Neural cell (in vitro differentiated cells): Measurements from ENCODE around the gene NCAM1. TPM values are rescaled to one million over a fixed set of nuclear protein-coding genes. Genes with fewer than 3 reads are reported as not detected.

Experiments
- H2AFZ ChIP-seq: fragments of 200-600, 300-800 bp; sonication (generic), shearing (Covaris generic); 2 replicates; pipeline ENCODE4 v1.6.0; 2014; ENCODE audit warnings: low read depth, mild to moderate bottlenecking, antibody characterized with exemption, low read length, moderate library complexity
- H3F3A ChIP-seq: fragments of 200-600 bp; shearing (Covaris generic); 2 replicates; pipeline ENCODE4 v1.6.1; 2016; ENCODE audit warnings: mild to moderate bottlenecking, moderate library complexity, mixed read lengths, antibody characterized with exemption, low read length; ENCODE audit not compliant: insufficient read depth, poor library complexity, severe bottlenecking
- H3K27ac ChIP-seq: fragments of 200-600, 300-800 bp; sonication (generic), shearing (Covaris generic); 2 replicates; pipeline ENCODE4 v1.5.1; 2014; ENCODE audit warnings: mild to moderate bottlenecking, low read length, moderate library complexity
- H3K27me3 ChIP-seq: fragments of 300-800, 200-600 bp; sonication (generic), shearing (Covaris generic); 2 replicates; pipeline ENCODE4 v1.6.0; 2014; ENCODE audit warnings: mild to moderate bottlenecking, low read depth, low read length, moderate library complexity; ENCODE audit not compliant: insufficient read depth
- H3K36me3 ChIP-seq: fragments of 300-800, 200-600 bp; sonication (generic), shearing (Covaris generic); 2 replicates; pipeline ENCODE4 v1.5.1; 2014; ENCODE audit warnings: mild to moderate bottlenecking, antibody characterized with exemption, low read length, moderate library complexity; ENCODE audit not compliant: insufficient read depth
- H3K4me2 ChIP-seq: fragments of 300-800, 200-600 bp; sonication (generic), shearing (Covaris generic); 2 replicates; pipeline ENCODE4 v1.6.0; 2014; ENCODE audit warnings: mild to moderate bottlenecking, low read length
- H3K4me3 ChIP-seq: fragments of 300-800, 200-600 bp; sonication (generic), shearing (Covaris generic); 2 replicates; pipeline ENCODE4 v1.5.1; 2014; ENCODE audit warnings: mild to moderate bottlenecking, low read length, moderate library complexity
- H3K79me2 ChIP-seq: fragments of 200-600 bp; shearing (Covaris generic); replicated peaks from 2 replicates; pipeline ENCODE4 v1.6.0; 2014; ENCODE audit warnings: mild to moderate bottlenecking, low read length, moderate library complexity; ENCODE audit not compliant: insufficient read depth
- H3K9ac ChIP-seq: fragments of 300-800, 200-600 bp; sonication (generic), shearing (Covaris generic); 2 replicates; pipeline ENCODE4 v1.6.1; 2016; ENCODE audit warnings: mild to moderate bottlenecking, low read length, mixed read lengths
- H3K9me2 ChIP-seq: fragments of 200-600 bp; shearing (Covaris generic); 2 replicates; pipeline ENCODE4 v1.6.1; 2016; ENCODE audit warnings: mild to moderate bottlenecking, low read length, mixed read lengths; ENCODE audit not compliant: insufficient read depth
- H3K9me3 ChIP-seq: fragments of 200-600, 300-800 bp; sonication (generic), shearing (Covaris generic); 2 replicates; pipeline ENCODE4 v1.6.1; 2016; ENCODE audit warnings: mild to moderate bottlenecking, mixed run types, low read length, moderate library complexity, mixed read lengths
- H4K20me1 ChIP-seq: fragments of 200-600 bp; shearing (Covaris generic); 2 replicates; pipeline ENCODE4 v1.6.1; 2016; ENCODE audit warnings: mild to moderate bottlenecking, mixed run types; ENCODE audit not compliant: insufficient read depth
- CTCF ChIP-seq: fragments of 450-650 bp; IDR thresholded peaks from 2 replicates; pipeline ENCODE4 v1.5.1; 2014; ENCODE audit warnings: antibody characterized with exemption, mild to moderate bottlenecking, moderate library complexity; ENCODE audit not compliant: poor library complexity, severe bottlenecking
- EP300 ChIP-seq: fragments of 450-650 bp; conservative IDR thresholded peaks from 2 replicates; pipeline ENCODE4 v1.6.1; 2014; ENCODE audit warnings: antibody characterized with exemption, mild to moderate bottlenecking, moderate library complexity; ENCODE audit not compliant: poor library complexity, severe bottlenecking
- EZH2 ChIP-seq: fragments of 200-600, 300-800 bp; shearing (Covaris generic), sonication (generic); IDR thresholded peaks from 2 replicates; pipeline ENCODE4 v1.6.1; 2014; ENCODE audit warnings: antibody characterized with exemption, low read length, borderline replicate concordance, mild to moderate bottlenecking; ENCODE audit not compliant: insufficient read depth, poor library complexity, severe bottlenecking
- MXI1 ChIP-seq: fragments of 450-650 bp; conservative IDR thresholded peaks from 2 replicates; pipeline ENCODE4 v1.6.1; 2014; ENCODE audit warnings: antibody characterized with exemption, mild to moderate bottlenecking; ENCODE audit not compliant: poor library complexity, severe bottlenecking
- POLR2AphosphoS5 ChIP-seq: IDR thresholded peaks from 2 replicates; pipeline ENCODE4 v1.6.1; 2012
- RAD21 ChIP-seq: fragments of 450-650 bp; conservative IDR thresholded peaks from 2 replicates; pipeline ENCODE4 v1.6.1; 2014; ENCODE audit warnings: antibody characterized with exemption, mild to moderate bottlenecking, moderate library complexity
- REST ChIP-seq: IDR thresholded peaks from 2 replicates; pipeline ENCODE4 v1.6.1; 2012; ENCODE audit warnings: borderline replicate concordance
- SMC3 ChIP-seq: fragments of 450-650 bp; conservative IDR thresholded peaks from 2 replicates; pipeline ENCODE4 v1.6.1; 2014; ENCODE audit warnings: antibody characterized with exemption, mild to moderate bottlenecking, moderate library complexity; ENCODE audit not compliant: poor library complexity
- TAF1 ChIP-seq: IDR thresholded peaks from 2 replicates; pipeline ENCODE4 v1.6.1; 2012; ENCODE audit warnings: low read depth
- polyA plus RNA-seq: library from polyadenylated mRNA; depleted of rRNA; stranded (reverse); fragments of >200 nt; gene quantifications from 2 replicates; pipeline ENCODE4 v1.2.3, GENCODE V29; 2014

Gene NCAM1
- polyA plus RNA-seq, 1 donor from 2014 or later: 120 TPM

GRCh38 chr11:112968941-112969713 is 7.9 kb downstream of the NCAM1 start:
- no peak overlapping the region for H3K9ac ChIP-seq
- H3K4me2 ChIP-seq: no peak overlapping the region
- H4K20me1 ChIP-seq: peaks cover 19% of the 10 kb centered on the region
- H3K27me3 ChIP-seq: no peaks in the 10 kb centered on the region
- H2AFZ ChIP-seq: no peak overlapping the region
- no peaks in the 10 kb centered on the region for H3K9me2 ChIP-seq
- H3K27ac ChIP-seq: no peak overlapping the region
- H3K79me2 ChIP-seq: peaks cover 88% of the 10 kb centered on the region
- no peaks in the 10 kb centered on the region for H3K36me3 ChIP-seq
- no peak for TF ChIP-seq RAD21
- no peak for TF ChIP-seq CTCF
- no peak for TF ChIP-seq REST
- no peak for TF ChIP-seq TAF1
- TF ChIP-seq POLR2AphosphoS5: no peak
- TF ChIP-seq SMC3: no peak
- no peak for TF ChIP-seq EP300
- no peak for TF ChIP-seq EZH2
- TF ChIP-seq MXI1: no peak
- H3F3A ChIP-seq: peaks cover 3% of the 10 kb centered on the region
- H3K9me3 ChIP-seq: no peaks in the 10 kb centered on the region
- no peak overlapping the region for H3K4me3 ChIP-seq

GRCh38 chr11:112971195-112971594 is 10.0 kb downstream of the NCAM1 start:
- no peaks in the 10 kb centered on the region for H3K27me3 ChIP-seq
- no peak overlapping the region for H2AFZ ChIP-seq
- no peaks in the 10 kb centered on the region for H3K36me3 ChIP-seq
- no peak overlapping the region for H3K4me3 ChIP-seq
- no peaks in the 10 kb centered on the region for H3K9me3 ChIP-seq
- peaks cover 86% of the 10 kb centered on the region for H3K79me2 ChIP-seq
- TF ChIP-seq CTCF: no peak
- no peak for TF ChIP-seq TAF1
- no peak for TF ChIP-seq POLR2AphosphoS5
- no peaks in the 10 kb centered on the region for H3K9me2 ChIP-seq
- no peak overlapping the region for H3K4me2 ChIP-seq
- H3F3A ChIP-seq: no peaks in the 10 kb centered on the region
- no peak overlapping the region for H3K9ac ChIP-seq
- peaks cover 27% of the 10 kb centered on the region for H4K20me1 ChIP-seq
- H3K27ac ChIP-seq: no peak overlapping the region
